HepG2 (cell line): ENCODE data around the gene MRPS34. TPM values are rescaled to one million over a fixed set of nuclear protein-coding genes. Genes with fewer than 3 reads are reported as not detected.

Experiments
- ATAC-seq: fragments of 200-7000 bp; cut with Tn5 transposase; 3 replicates; pipeline ENCODE4 v1.9.1; 2020; ENCODE audit warnings: mild to moderate bottlenecking, moderate library complexity
- BruUV-seq: library from RNA; stranded (reverse); fragments of 400-500 nt; replicated peaks from 2 replicates; lab custom pipeline; 2021; lab: Mats Ljungman, UMichigan
- CTCF ChIA-PET: fragments of 300-600 bp; formaldehyde crosslinking; extraction: SDS; loops from one replicate; lab custom pipeline; 2021; ENCODE audit warnings: low total read pairs, inconsistent platforms, low intra/inter-chr PET ratio; lab: Yijun Ruan, JAX
- POLR2A ChIA-PET: fragments of 350-600 bp; sonication (Branson Sonifier 250); formaldehyde crosslinking; loops from one replicate; lab custom pipeline; 2020; ENCODE audit warnings: antibody characterized with exemption, inconsistent platforms; lab: Yijun Ruan, JAX
- DNase-seq: peaks from one replicate; pipeline ENCODE4 v3.0.0-alpha.2; 2015; ENCODE audit warnings: low spot score
- FAIRE-seq: peaks from 3 replicates; lab custom pipeline; 2011; peaks lifted over from hg19 to GRCh38; lab: Jason Lieb, UNC
- H2AFZ ChIP-seq: one replicate; pipeline ENCODE4 v1.6.1; 2011; ENCODE audit warnings: low read length, inconsistent platforms
- H3K27ac ChIP-seq: fragments of 300-600 bp; 3 replicates; pipeline ENCODE4 v1.8.0; 2011; ENCODE audit warnings: mixed run types, mild to moderate bottlenecking, mixed read lengths, low read length, inconsistent platforms; ENCODE audit not compliant: insufficient read depth; ENCODE audit errors: extremely low read length
- H3K27me3 ChIP-seq, 2 experiments: fragments of 200-600 bp in 1 of 2; 2 replicates in 1 of 2; 3 replicates in 1 of 2; pipeline versions ENCODE4 v1.6.0 to v1.8.0; 2011; ENCODE audit warnings: low read length in 2 of 2, mild to moderate bottlenecking in 2 of 2, moderate library complexity in 2 of 2, inconsistent platforms in 1 of 2; ENCODE audit not compliant: insufficient read depth in 2 of 2, control insufficient read depth in 1 of 2
- H3K36me3 ChIP-seq, 2 experiments: fragments of 200-600 bp in 1 of 2; replicated peaks in 1 of 2; 2 replicates in 1 of 2; 3 replicates in 1 of 2; pipeline versions ENCODE4 v1.5.1 to v1.8.0; 2011; ENCODE audit warnings: low read length in 2 of 2, inconsistent platforms in 1 of 2; ENCODE audit not compliant: insufficient read depth in 2 of 2, control insufficient read depth in 1 of 2
- H3K4me1 ChIP-seq: 2 replicates; pipeline ENCODE4 v1.5.1; 2012; ENCODE audit warnings: low read length, inconsistent platforms; ENCODE audit not compliant: insufficient read depth
- H3K4me2 ChIP-seq: 2 replicates; pipeline ENCODE4 v1.6.0; 2011; ENCODE audit warnings: low read depth, low read length, inconsistent platforms
- H3K4me3 ChIP-seq, 3 experiments: fragments of 200-600 bp in 1 of 3; sonication (generic), shearing (Covaris generic) in 1 of 3; replicated peaks in 1 of 3; 2 replicates each; pipeline ENCODE4 v1.5.1; 2011 to 2016; ENCODE audit warnings: low read length in 3 of 3, inconsistent platforms in 2 of 3, low read depth in 2 of 3, mild to moderate bottlenecking in 2 of 3, control low read depth in 1 of 3, mixed read lengths in 1 of 3; ENCODE audit not compliant: insufficient read depth in 1 of 3
- H3K79me2 ChIP-seq: one replicate; pipeline ENCODE4 v1.6.1; 2011; ENCODE audit warnings: low read length, inconsistent platforms; ENCODE audit not compliant: insufficient read depth
- H3K9ac ChIP-seq: 2 replicates; pipeline ENCODE4 v1.6.0; 2011; ENCODE audit warnings: mild to moderate bottlenecking, low read depth, low read length, inconsistent platforms; ENCODE audit not compliant: insufficient read depth
- H3K9me3 ChIP-seq: 2 replicates; pipeline ENCODE4 v1.5.1; 2012; ENCODE audit warnings: mild to moderate bottlenecking, low read length
- H4K20me1 ChIP-seq: 2 replicates; pipeline ENCODE4 v1.6.0; 2011; ENCODE audit warnings: inconsistent platforms, mild to moderate bottlenecking, low read length, moderate library complexity; ENCODE audit not compliant: insufficient read depth
- AGO1 ChIP-seq: fragments of 200-400 bp; formaldehyde crosslinking; IDR thresholded peaks from 2 replicates; pipeline ENCODE4 v1.6.1; 2017; ENCODE audit warnings: mild to moderate bottlenecking, low read depth, low read length, moderate library complexity; ENCODE audit not compliant: poor library complexity, severe bottlenecking
- ASH2L ChIP-seq: fragments of 300-600, 200-600 bp; sonication (generic); IDR thresholded peaks from 2 replicates; pipeline ENCODE4 v1.7.0; 2017; ENCODE audit warnings: low read depth, mild to moderate bottlenecking, moderate library complexity, mixed read lengths, low read length; ENCODE audit not compliant: insufficient read length
- CCDC6 ChIP-seq: sonication (generic); formaldehyde crosslinking; IDR thresholded peaks from 2 replicates; pipeline ENCODE4 v1.8.1; 2022; ENCODE audit warnings: mild to moderate bottlenecking, missing genetic modification reagents, moderate library complexity
- FOSL2 ChIP-seq: sonication (generic); formaldehyde crosslinking; IDR thresholded peaks from 2 replicates; pipeline ENCODE4 v1.4.0; 2020; ENCODE audit warnings: missing genetic modification reagents
- GLI4 ChIP-seq: sonication (generic); formaldehyde crosslinking; IDR thresholded peaks from 2 replicates; pipeline ENCODE4 v1.5.1; 2020; ENCODE audit warnings: missing genetic modification reagents, mild to moderate bottlenecking, moderate library complexity, borderline replicate concordance
- HIVEP1 ChIP-seq: sonication (generic); formaldehyde crosslinking; IDR thresholded peaks from 2 replicates; pipeline ENCODE4 v1.4.0; 2020; ENCODE audit warnings: mild to moderate bottlenecking, missing genetic modification reagents
- NAIF1 ChIP-seq: sonication (generic); formaldehyde crosslinking; IDR thresholded peaks from 2 replicates; pipeline ENCODE4 v1.5.0; 2020; ENCODE audit warnings: mild to moderate bottlenecking, missing genetic modification reagents, borderline replicate concordance
- SIX1 ChIP-seq: sonication (generic); formaldehyde crosslinking; IDR thresholded peaks from 2 replicates; pipeline ENCODE4 v1.4.0; 2020; ENCODE audit warnings: missing genetic modification reagents, borderline replicate concordance
- ZNF143 ChIP-seq: sonication (generic); formaldehyde crosslinking; IDR thresholded peaks from 2 replicates; pipeline ENCODE4 v1.4.0; 2020; ENCODE audit warnings: missing genetic modification reagents
- ZNF768 ChIP-seq: sonication (generic); formaldehyde crosslinking; IDR thresholded peaks from 2 replicates; pipeline ENCODE4 v1.4.0; 2020; ENCODE audit warnings: missing genetic modification reagents
- WGBS: methylation state at CpG from one replicate; pipeline ENCODE4 v1.1.6; 2017; ENCODE audit warnings: low lambda C conversion rate; 5-methylcytosine and 5-hydroxymethylcytosine counted together
- in situ Hi-C: cut with HindIII; loops from 2 replicates; pipeline ENCODE4 v1.10.0; 2017; ENCODE audit warnings: low pct_unique_long_range_greater_than_20kb; ENCODE audit not compliant: extremely low pct_ligation_motif_present
- intact Hi-C: fragments of 100-400 bp; cut with micrococcal nuclease; formaldehyde crosslinking; loops from one replicate; pipeline ENCODE4 v1.10.0; 2022; ENCODE audit not compliant: unreplicated experiment
- polyA plus RNA-seq, 8 experiments: library from polyadenylated mRNA; depleted of rRNA in 3 of 8; stranded (reverse) in 7 of 8; unstranded in 1 of 8; fragments of >200 nt; fragmentation: Illumina TruSeq in 4 of 8; extraction: Trizol in 4 of 8; gene quantifications; 2 replicates each; pipeline versions ENCODE4 v1.2.1 to v1.2.3, GENCODE V29; 2011 to 2016; ENCODE audit warnings: low read depth in 4 of 8, missing spikeins in 1 of 8, mixed read lengths in 1 of 8; ENCODE audit not compliant: insufficient read depth in 1 of 8
- total RNA-seq, 5 experiments: library from RNA; depleted of rRNA; stranded (reverse); fragments of >200 nt; fragmentation: Illumina TruSeq; extraction: Trizol; gene quantifications; 2 replicates each; pipeline ENCODE4 v1.2.3, GENCODE V29; 2016; ENCODE audit warnings: low read depth in 1 of 5

Gene MRPS34
- total and polyA plus RNA-seq, 2 of the 13 experiments (the other 11 are each of a cell fraction or from before 2014, with no cell fraction given), result 63.5 to 131 TPM

GRCh38 chr16:1781254-1781653 lies 8.3 kb upstream of the MRPS34 start:
- Histone ChIP-seq H3K9ac (peak overlapping the region; percentile 78), H3K4me3 (peak overlapping the region; percentile 80 to 96 (median 89)), H3K27me3 (peaks cover 0 to 2% of the 10 kb centered on the region in 2 experiments; a peak in 1 of 5 replicates)
- no peak for TF ChIP-seq NAIF1 (CRISPR knock-in tag)
- no peak for TF ChIP-seq ASH2L
- no peak for TF ChIP-seq HIVEP1
- TF ChIP-seq ZNF143, result no peak
- no peak for TF ChIP-seq CCDC6 (CRISPR knock-in tag)
- peak; percentile 2; the same call in 1 of the 2 replicates for TF ChIP-seq ZNF768 (CRISPR knock-in tag)
- no peak for TF ChIP-seq GLI4 (CRISPR knock-in tag)
- no peak for TF ChIP-seq FOSL2 (CRISPR knock-in tag)
- TF ChIP-seq SIX1, result no peak
- peak; percentile 1 for TF ChIP-seq AGO1
- TF ChIP-seq, all 625 proteins: peak for 2
- intact Hi-C loops, result loop anchor here (5.0 kb wide), 1 partner anchor 46 kb away; the partner anchor contains the start of genes FAHD1 and HAGH
- BruUV-seq, result no TSS peak
- peaks cover under 1 to 13% of the 10 kb centered on the region in 2 experiments; a peak in 3 of 5 replicates for H3K36me3 ChIP-seq
- H2AFZ ChIP-seq, result no peak overlapping the region
- H3K27ac ChIP-seq, result peak overlapping the region; percentile 63
- 94% methylated on average over 11 of the region's 20 CpGs for WGBS
- peaks cover 23% of the 10 kb centered on the region for H3K79me2 ChIP-seq
- H3K4me2 ChIP-seq, result peak overlapping the region; percentile 83
- POLR2A ChIA-PET, result interaction anchor here (2.0 to 4.4 kb wide), 3 partner anchors 9 to 159 kb away, joined by 16 to 57 read pairs (median 38); partner anchors contain the start of genes EME2, IGFALS and MRPS34
- in situ Hi-C loops, result loop anchor here (5.0 kb wide), 1 partner anchor 41 kb away; no protein-coding TSS in a partner anchor
- H3K4me1 ChIP-seq, result peaks cover 22% of the 10 kb centered on the region
- FAIRE-seq (no peak), DNase-seq (no peak), ATAC-seq (no peak)
- CTCF ChIA-PET, result no interaction called here
- peaks cover 4% of the 10 kb centered on the region; the same call in 1 of the 2 replicates for H4K20me1 ChIP-seq
- no peaks in the 10 kb centered on the region for H3K9me3 ChIP-seq
